GM12878 (cell line): Measurements from ENCODE around the gene PPP1CA.

Source experiments
- CREM ChIP-seq: IDR thresholded peaks from 2 replicates; pipeline ENCODE4 v1.6.1; 2014; ENCODE audit warnings: antibody characterized with exemption, low read depth
- NRF1 ChIP-seq: conservative IDR thresholded peaks from 2 replicates; pipeline ENCODE4 v1.6.1; 2011; ENCODE audit warnings: mild to moderate bottlenecking, low read depth, low read length, improper control_type of control experiment
- POLR2A ChIP-seq: IDR thresholded peaks from 2 replicates; pipeline ENCODE4 v1.6.1; 2011; ENCODE audit warnings: low read depth, mild to moderate bottlenecking, low read length
- TCF12 ChIP-seq: IDR thresholded peaks from 2 replicates; pipeline ENCODE4 v1.6.1; 2011; ENCODE audit warnings: low read depth, mild to moderate bottlenecking, low read length
- ZNF217 ChIP-seq: fragments of 450-650 bp; IDR thresholded peaks from 2 replicates; pipeline ENCODE4 v1.6.1; 2017; ENCODE audit warnings: antibody characterized with exemption, mild to moderate bottlenecking
- TF ChIP-seq, protein P1 (sequence below), 3 experiments: IDR thresholded peaks in 2 of 3; conservative IDR thresholded peaks in 1 of 3; 2 replicates each; pipeline ENCODE4 v1.5.1; 2011; ENCODE audit warnings: low read depth in 3 of 3, low read length in 3 of 3, mild to moderate bottlenecking in 3 of 3, control low read depth in 2 of 3, moderate library complexity in 2 of 3, inconsistent platforms in 1 of 3, mixed read lengths in 1 of 3; ENCODE audit not compliant: control insufficient read depth in 2 of 3, insufficient read depth in 1 of 3; ENCODE audit errors: extremely low read depth in 1 of 3

DNA sequence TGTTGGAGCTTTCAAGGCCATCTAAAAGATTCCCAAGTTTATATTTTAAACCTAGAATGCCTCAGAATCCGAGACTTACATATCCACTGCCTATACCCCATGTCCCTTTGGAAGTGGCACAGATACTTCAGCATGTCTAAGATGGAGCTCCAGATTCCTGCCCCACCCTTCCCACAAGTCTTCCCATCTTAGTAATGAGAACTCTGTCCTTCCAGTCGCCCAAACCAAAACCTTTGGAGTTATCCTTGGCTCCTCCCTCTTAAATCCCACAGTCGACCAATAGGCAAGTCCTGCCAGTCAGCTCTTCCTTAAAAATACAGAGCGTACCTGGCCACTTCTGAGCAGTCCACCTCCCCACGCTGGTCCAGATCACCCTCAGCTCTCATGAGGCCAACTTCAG lies 52.6 kb downstream of the PPP1CA start:
- TF ChIP-seq POLR2A (no peak), TCF12 (no peak), ZNF217 (no peak), CREM (no peak), NRF1 (no peak)
- TF ChIP-seq, protein P1, sequence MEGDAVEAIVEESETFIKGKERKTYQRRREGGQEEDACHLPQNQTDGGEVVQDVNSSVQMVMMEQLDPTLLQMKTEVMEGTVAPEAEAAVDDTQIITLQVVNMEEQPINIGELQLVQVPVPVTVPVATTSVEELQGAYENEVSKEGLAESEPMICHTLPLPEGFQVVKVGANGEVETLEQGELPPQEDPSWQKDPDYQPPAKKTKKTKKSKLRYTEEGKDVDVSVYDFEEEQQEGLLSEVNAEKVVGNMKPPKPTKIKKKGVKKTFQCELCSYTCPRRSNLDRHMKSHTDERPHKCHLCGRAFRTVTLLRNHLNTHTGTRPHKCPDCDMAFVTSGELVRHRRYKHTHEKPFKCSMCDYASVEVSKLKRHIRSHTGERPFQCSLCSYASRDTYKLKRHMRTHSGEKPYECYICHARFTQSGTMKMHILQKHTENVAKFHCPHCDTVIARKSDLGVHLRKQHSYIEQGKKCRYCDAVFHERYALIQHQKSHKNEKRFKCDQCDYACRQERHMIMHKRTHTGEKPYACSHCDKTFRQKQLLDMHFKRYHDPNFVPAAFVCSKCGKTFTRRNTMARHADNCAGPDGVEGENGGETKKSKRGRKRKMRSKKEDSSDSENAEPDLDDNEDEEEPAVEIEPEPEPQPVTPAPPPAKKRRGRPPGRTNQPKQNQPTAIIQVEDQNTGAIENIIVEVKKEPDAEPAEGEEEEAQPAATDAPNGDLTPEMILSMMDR (IDR thresholded peaks at IDR 0.05 in 2 of 3, conservative IDR thresholded peaks at IDR 0.05 in 1 of 3; ENCODE audit: control insufficient read depth in 2 of 3, extremely low read depth in 1 of 3, insufficient read depth in 1 of 3, low read depth in 3 of 3, low read length in 3 of 3): no peak
